Tibial nerve (tissue), 4 donors: ENCODE measurements around the gene FASTKD2. TPM values are rescaled to one million over a fixed set of nuclear protein-coding genes. Genes with fewer than 3 reads are reported as not detected.

Experiments
- DNase-seq, 2 donors: peaks; one replicate each; pipeline ENCODE4 v3.0.0-alpha.2; 2019; ENCODE audit warnings: low spot score in 2 of 2
- H3K27ac ChIP-seq, 4 donors: fragments of 200-600 bp; sonication (generic) in 3 of 4; one replicate each; pipeline ENCODE4 v1.5.1; 2017 to 2019; ENCODE audit warnings: mild to moderate bottlenecking in 1 of 4
- H3K27me3 ChIP-seq, 2 donors: fragments of 200-600 bp; sonication (generic) in 1 of 2; one replicate each; pipeline versions ENCODE4 v1.5.1 to v1.6.0; 2017 to 2019
- H3K36me3 ChIP-seq, 3 donors: fragments of 200-600 bp; sonication (generic); one replicate each; pipeline ENCODE4 v1.5.1; 2018 to 2019
- H3K4me1 ChIP-seq, 4 donors: fragments of 200-600 bp; sonication (generic) in 3 of 4; one replicate each; pipeline ENCODE4 v1.5.1; 2017 to 2019
- H3K4me3 ChIP-seq, 4 donors: fragments of 200-600 bp; sonication (generic) in 3 of 4; one replicate each; pipeline ENCODE4 v1.5.1; 2017 to 2019; ENCODE audit warnings: mild to moderate bottlenecking in 1 of 4, moderate library complexity in 1 of 4
- H3K9me3 ChIP-seq, 4 donors: fragments of 200-600 bp; sonication (generic) in 3 of 4; one replicate each; pipeline ENCODE4 v1.5.1; 2017 to 2019
- CTCF ChIP-seq, 5 experiments: fragments of 200-600 bp in 3 of 5; fragments of 450-650 bp in 2 of 5; sonication (generic) in 3 of 5; IDR thresholded peaks; one replicate each; pipeline ENCODE4 v1.5.1; 2016 to 2019; ENCODE audit warnings: antibody characterized with exemption in 5 of 5, mild to moderate bottlenecking in 3 of 5, moderate library complexity in 2 of 5
- EP300 ChIP-seq, 2 donors: sonication (generic); formaldehyde crosslinking; IDR thresholded peaks; one replicate each; pipeline ENCODE4 v1.6.1; 2017; ENCODE audit warnings: antibody characterized with exemption in 2 of 2, mild to moderate bottlenecking in 1 of 2
- POLR2A ChIP-seq, 2 donors: fragments of 450-650 bp; IDR thresholded peaks; one replicate each; pipeline ENCODE4 v1.6.1; 2017; ENCODE audit warnings: antibody characterized with exemption in 2 of 2, mild to moderate bottlenecking in 2 of 2, moderate library complexity in 2 of 2
- WGBS, 2 donors: methylation state at CpG; one replicate each; pipeline ENCODE4 v1.1.5; 2018; 5-methylcytosine and 5-hydroxymethylcytosine counted together
- total RNA-seq, 4 donors: library from RNA; depleted of rRNA; stranded (reverse); fragments of >200 nt; gene quantifications; one replicate each; pipeline ENCODE4 v1.1.0, GENCODE V29; 2016

The FASTKD2 gene
- total RNA-seq, 4 donors from 2014 or later = 22.4 to 36.5 (median 26.8) TPM

GRCh38 chr2:206776432-206776831 is 11.0 kb downstream of the FASTKD2 start:
- Histone ChIP-seq H3K4me3 (no peak overlapping the region), H3K9me3 (peaks cover 0 to 26% (median 5%) of the 10 kb centered on the region in 4 donors), H3K36me3 (peaks cover 0 to 96% (median 6%) of the 10 kb centered on the region in 3 donors), H3K4me1 (no peaks in the 10 kb centered on the region), H3K27me3 (no peaks in the 10 kb centered on the region), H3K27ac (no peak overlapping the region)
- TF ChIP-seq CTCF (IDR thresholded peaks at IDR 0.05) = no peak
- TF ChIP-seq POLR2A (IDR thresholded peaks at IDR 0.05) = no peak
- TF ChIP-seq EP300 (IDR thresholded peaks at IDR 0.05) = no peak
- no peak for DNase-seq

GRCh38 chr2:206780671-206781070 is 15.3 kb downstream of the FASTKD2 start:
- no peak for DNase-seq
- 93 to 99% methylated on average over 2 of the region's 2 CpGs for WGBS, 2 donors
- Histone ChIP-seq H3K4me3 (no peak overlapping the region), H3K9me3 (peaks cover 0 to 26% (median 5%) of the 10 kb centered on the region in 4 donors), H3K27ac (no peak overlapping the region), H3K27me3 (no peaks in the 10 kb centered on the region), H3K4me1 (no peaks in the 10 kb centered on the region), H3K36me3 (peaks cover 2 to 98% (median 6%) of the 10 kb centered on the region in 3 donors)
- no peak for TF ChIP-seq POLR2A (IDR thresholded peaks at IDR 0.05)
- TF ChIP-seq EP300 (IDR thresholded peaks at IDR 0.05) = no peak
- no peak for TF ChIP-seq CTCF (IDR thresholded peaks at IDR 0.05)

- whole genome bisulfite sequencing, 2 donors = 80 to 86% methylated on average over 2 of the region's 2 CpGs
- no peak for DNase-seq
- Histone ChIP-seq H3K4me1 (no peaks in the 10 kb centered on the region), H3K9me3 (peaks cover 0 to 12% (median 0%) of the 10 kb centered on the region in 4 donors), H3K27ac (no peak overlapping the region), H3K27me3 (no peaks in the 10 kb centered on the region), H3K4me3 (no peak overlapping the region), H3K36me3 (peaks cover 6 to 98% (median 6%) of the 10 kb centered on the region in 3 donors)
- TF ChIP-seq POLR2A (IDR thresholded peaks at IDR 0.05) (no peak), CTCF (IDR thresholded peaks at IDR 0.05) (peak in 1 of 5 experiments; percentile 16)
These were observed 18.3 kb downstream of the FASTKD2 start for GRCh38 chr2:206783718-206784117.

GRCh38 chr2:206784559-206785353 is 19.4 kb downstream of the FASTKD2 start:
- no peaks in the 10 kb centered on the region for H3K4me1 ChIP-seq
- H3K36me3 ChIP-seq = peaks cover 1 to 98% (median 6%) of the 10 kb centered on the region in 3 donors
- H3K27ac ChIP-seq = no peak overlapping the region
- WGBS, 2 donors = 92% methylated on average over 7 of the region's 7 CpGs
- peaks cover 0 to 12% (median 0%) of the 10 kb centered on the region in 4 donors for H3K9me3 ChIP-seq
- DNase-seq = no peak
- TF ChIP-seq CTCF (IDR thresholded peaks at IDR 0.05) (no peak), POLR2A (IDR thresholded peaks at IDR 0.05) (no peak), EP300 (IDR thresholded peaks at IDR 0.05) (no peak)
- no peaks in the 10 kb centered on the region for H3K27me3 ChIP-seq
- H3K4me3 ChIP-seq = no peak overlapping the region

- Histone ChIP-seq H3K4me3 (no peak overlapping the region), H3K4me1 (no peaks in the 10 kb centered on the region), H3K27me3 (no peaks in the 10 kb centered on the region), H3K36me3 (peaks cover 0 to 84% (median 4%) of the 10 kb centered on the region in 3 donors), H3K27ac (no peak overlapping the region), H3K9me3 (no peaks in the 10 kb centered on the region)
- TF ChIP-seq POLR2A (IDR thresholded peaks at IDR 0.05) (no peak), EP300 (IDR thresholded peaks at IDR 0.05) (no peak), CTCF (IDR thresholded peaks at IDR 0.05) (no peak)
- no peak for DNase-seq
- 65 to 68% methylated on average over 3 of the region's 3 CpGs for WGBS, 2 donors
These were observed 25.0 kb downstream of the FASTKD2 start for GRCh38 chr2:206790311-206790935.
